Loucy (cell line): ENCODE measurements around the gene TTC16.

Experiments used
- EZH2phosphoT487 ChIP-seq: fragments of 200-600 bp; IDR thresholded peaks from 2 replicates; pipeline ENCODE4 v1.6.1; 2018; ENCODE audit warnings: antibody characterized with exemption, mild to moderate bottlenecking, moderate library complexity, borderline replicate concordance
- TF ChIP-seq, protein P1 (sequence below): fragments of 200-600 bp; sonication (generic); conservative IDR thresholded peaks from 2 replicates; pipeline ENCODE4 v1.5.1; 2014; ENCODE audit warnings: mild to moderate bottlenecking, antibody characterized with exemption, low read length

DNA sequence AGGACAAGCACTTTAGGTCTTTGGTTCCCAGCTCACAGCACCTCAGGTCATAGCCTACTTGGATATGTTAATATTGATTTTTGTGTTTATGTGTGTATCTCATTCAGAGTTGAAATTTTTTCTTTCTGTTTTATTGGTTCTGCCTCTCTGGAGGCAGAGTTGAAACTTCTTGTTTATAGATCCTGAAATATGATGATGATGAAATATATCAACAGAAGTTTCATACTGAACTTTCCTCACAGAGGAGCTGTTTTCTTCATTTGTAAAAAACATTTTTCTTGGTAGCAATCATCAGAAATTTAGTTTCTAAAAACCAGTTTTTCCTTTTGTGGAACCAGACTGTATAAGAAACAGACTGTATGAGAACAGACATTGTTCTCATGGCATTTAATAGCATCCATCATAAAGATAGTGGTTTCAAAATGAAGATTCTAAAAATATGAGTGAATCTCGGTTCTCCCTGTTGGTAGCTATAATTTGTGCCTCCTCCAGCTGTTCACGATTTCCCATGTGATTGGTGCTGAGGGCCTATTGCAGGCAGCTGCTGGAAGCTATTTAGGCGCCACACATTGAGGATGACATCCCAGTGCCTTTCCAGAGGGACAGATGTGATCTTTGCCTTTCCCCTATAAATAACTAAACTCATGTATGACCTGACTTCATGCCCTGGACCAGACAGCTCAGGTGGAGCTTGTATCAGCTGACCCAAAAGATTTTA is 48.6 kb upstream of the TTC16 start:
- TF ChIP-seq, protein P1, sequence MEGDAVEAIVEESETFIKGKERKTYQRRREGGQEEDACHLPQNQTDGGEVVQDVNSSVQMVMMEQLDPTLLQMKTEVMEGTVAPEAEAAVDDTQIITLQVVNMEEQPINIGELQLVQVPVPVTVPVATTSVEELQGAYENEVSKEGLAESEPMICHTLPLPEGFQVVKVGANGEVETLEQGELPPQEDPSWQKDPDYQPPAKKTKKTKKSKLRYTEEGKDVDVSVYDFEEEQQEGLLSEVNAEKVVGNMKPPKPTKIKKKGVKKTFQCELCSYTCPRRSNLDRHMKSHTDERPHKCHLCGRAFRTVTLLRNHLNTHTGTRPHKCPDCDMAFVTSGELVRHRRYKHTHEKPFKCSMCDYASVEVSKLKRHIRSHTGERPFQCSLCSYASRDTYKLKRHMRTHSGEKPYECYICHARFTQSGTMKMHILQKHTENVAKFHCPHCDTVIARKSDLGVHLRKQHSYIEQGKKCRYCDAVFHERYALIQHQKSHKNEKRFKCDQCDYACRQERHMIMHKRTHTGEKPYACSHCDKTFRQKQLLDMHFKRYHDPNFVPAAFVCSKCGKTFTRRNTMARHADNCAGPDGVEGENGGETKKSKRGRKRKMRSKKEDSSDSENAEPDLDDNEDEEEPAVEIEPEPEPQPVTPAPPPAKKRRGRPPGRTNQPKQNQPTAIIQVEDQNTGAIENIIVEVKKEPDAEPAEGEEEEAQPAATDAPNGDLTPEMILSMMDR: no peak
- TF ChIP-seq EZH2phosphoT487: no peak
